22Rv1 (cell line): ENCODE data around the gene IFNGR2.
"Not testable (repeated sequence)": the region's sequence is repeated elsewhere in the genome, so short reads cannot be mapped to it uniquely, and the experiment has no call there.

Source experiments
- H3K27ac ChIP-seq: fragments of 450-650 bp; 2 replicates; pipeline ENCODE4 v1.5.1; 2017
- CTCF ChIP-seq: fragments of 450-650 bp; IDR thresholded peaks from 2 replicates; pipeline ENCODE4 v1.5.1; 2017; ENCODE audit warnings: mild to moderate bottlenecking
- ZFX ChIP-seq: fragments of 450-650 bp; IDR thresholded peaks from 2 replicates; pipeline ENCODE4 v1.6.1; 2017; ENCODE audit warnings: antibody characterized with exemption, borderline replicate concordance

The IFNGR2 gene

DNA sequence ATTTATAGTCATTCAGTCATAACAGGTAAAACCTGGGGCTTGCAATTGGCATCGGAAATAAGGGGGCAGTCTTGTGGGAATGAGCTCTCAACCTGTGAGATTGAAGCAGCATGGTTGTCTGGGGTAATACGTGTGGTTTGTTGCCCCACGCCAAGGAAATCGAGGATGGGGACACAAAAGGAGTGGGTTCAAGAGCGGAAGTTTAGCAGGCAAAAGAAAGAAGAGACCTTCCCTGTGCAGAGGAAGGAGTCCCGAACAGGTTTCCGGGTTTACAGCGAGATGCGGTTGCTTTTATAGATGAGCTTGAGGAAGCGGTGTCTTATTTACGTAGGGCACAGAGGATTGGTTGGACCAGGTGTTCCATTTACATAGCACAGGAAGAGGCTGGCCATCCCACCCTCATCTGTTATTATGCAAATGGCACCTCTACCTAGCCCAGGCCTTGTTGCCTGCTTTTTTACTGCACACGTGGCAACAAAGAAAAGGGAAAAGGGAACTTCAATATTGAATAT is 41.1 kb upstream of the IFNGR2 start:
- H3K27ac ChIP-seq = peak overlapping the region; percentile 90
- no peak for TF ChIP-seq ZFX
- no peak for TF ChIP-seq CTCF

DNA sequence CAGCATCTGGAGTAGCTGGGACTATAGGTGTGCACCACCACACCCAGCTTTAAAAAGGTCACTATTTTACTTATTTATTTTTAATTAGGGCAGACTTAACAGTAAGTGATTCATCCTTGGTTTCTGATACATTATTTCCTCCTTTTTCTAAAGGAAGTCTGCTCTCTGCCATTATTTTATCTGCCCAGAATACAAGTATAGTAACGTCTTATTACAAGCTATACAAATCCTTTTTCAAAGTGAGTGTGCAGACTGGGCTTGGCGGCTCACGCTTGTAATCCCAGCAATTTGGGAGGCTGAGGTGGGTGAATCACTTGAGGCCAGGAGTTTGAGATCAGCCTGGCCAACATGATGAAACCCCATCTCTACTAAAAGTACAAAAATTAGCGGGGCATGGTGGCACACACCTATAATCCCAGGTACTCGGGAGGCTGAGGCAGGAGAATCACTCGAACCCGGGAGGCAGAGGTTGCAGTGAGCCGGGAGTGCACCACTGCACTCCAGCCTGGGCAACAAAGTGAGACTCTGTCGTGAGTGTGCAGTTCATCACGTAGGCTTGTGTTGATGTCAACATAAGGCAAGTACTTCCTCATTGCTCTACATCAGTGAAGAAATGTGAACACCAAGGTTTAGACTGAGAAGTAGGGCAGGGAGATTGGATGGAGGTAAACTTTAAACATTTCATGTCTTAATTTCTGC is 39.2 kb upstream of the IFNGR2 start:
- H3K27ac ChIP-seq = not testable (repeated sequence)

DNA sequence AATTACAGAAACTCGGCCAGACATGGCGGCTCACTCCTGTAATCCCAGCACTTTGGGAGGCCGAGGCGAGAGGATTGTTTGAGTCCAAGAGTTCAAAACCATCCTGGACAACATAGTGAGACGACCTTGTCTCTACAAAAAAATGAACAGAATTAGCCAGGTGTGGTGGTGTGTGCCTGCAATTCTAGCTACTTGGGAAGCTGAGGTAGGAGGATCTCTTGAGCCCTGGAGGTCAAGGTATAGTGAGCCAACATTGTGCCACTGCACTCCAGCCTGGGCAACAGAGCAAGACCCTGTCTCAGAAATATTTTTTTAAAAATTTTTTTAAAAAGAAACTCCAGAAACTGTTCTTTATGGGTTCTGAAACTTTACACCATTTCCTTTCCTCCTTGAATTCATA is 38.4 kb upstream of the IFNGR2 start:
- no peak overlapping the region for H3K27ac ChIP-seq

DNA sequence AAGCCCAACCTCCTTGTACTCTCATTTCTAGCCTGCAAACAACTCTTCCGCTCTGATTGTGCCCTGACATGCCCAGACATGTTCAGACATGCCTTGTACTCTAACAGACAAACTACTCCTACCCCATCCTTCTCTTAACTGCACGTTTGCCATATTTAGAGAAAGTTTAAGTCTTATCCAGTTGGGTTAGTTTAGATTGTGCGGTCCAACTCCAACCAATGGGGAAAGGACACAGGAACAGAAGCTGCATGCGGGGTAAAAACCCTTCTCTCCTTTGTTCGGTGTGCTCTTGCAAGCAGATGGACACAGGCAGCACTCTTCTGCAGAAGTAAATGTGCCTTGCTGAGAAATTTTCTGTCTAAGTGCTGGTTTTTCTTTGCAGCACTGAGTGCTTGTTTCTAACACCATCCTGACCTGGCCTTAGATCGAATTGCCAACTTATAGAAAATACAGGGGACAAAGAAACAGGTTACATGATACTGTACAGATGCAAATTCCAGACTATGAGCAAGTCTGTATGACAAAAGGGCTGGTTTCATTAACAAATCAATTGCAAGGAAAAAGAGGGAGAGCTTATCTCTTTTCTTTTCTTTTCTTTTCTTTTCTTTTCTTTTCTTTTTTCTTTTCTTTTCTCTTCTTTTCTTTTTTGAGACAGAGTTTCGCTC is 35.8 kb upstream of the IFNGR2 start:
- no peak overlapping the region for H3K27ac ChIP-seq
- TF ChIP-seq CTCF (no peak), ZFX (no peak)

More for the DNA sequence above, 38.4 kb upstream of the IFNGR2 start:
- no peak for TF ChIP-seq CTCF
- no peak for TF ChIP-seq ZFX

DNA sequence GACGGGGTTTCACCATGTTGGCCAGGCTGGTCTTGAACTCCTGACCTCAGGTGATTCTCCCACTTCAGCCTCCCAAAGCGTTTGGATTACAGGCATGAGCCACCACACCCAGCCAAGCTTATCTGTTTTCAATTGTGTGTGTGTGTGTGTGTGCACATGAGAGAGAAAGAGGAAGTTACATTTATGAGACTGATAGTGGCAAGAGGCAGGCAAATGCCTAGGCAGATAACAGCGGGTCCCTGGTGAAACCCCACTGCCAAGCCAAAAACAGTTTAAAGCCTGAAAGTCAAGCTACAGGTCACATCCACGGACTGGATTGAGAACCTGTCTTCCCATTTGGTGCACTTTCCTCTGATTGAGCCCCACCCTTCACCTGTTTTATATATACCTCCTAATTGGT is 35.1 kb upstream of the IFNGR2 start:
- TF ChIP-seq CTCF (no peak), ZFX (no peak)
- no peak overlapping the region for H3K27ac ChIP-seq

GRCh38 chr21:33368576-33368975 is 34.6 kb upstream of the IFNGR2 start:
- no peak overlapping the region for H3K27ac ChIP-seq
- no peak for TF ChIP-seq CTCF

GRCh38 chr21:33369586-33369985 is 33.6 kb upstream of the IFNGR2 start:
- H3K27ac ChIP-seq = no peak overlapping the region
- no peak for TF ChIP-seq ZFX
- TF ChIP-seq CTCF = no peak
